GM15510 (cell line): ENCODE measurements around the gene NUTF2.
A peak's percentile ranks its signal among the peaks of the same experiment; 100 is the strongest.

Experiments
- POLR2A ChIP-seq: IDR thresholded peaks from 3 replicates; pipeline ENCODE4 v1.6.1; 2011; ENCODE audit warnings: borderline replicate concordance; ENCODE audit not compliant: insufficient read length; ENCODE audit errors: extremely low read depth

The NUTF2 gene

GRCh38 chr16:67825119-67825518 is 21.6 kb upstream of the NUTF2 start:
- no peak for TF ChIP-seq POLR2A

- no peak for TF ChIP-seq POLR2A
These were observed 20.8 kb upstream of the NUTF2 start for GRCh38 chr16:67825906-67826305.

- no peak for TF ChIP-seq POLR2A
These were observed 18.1 kb upstream of the NUTF2 start for GRCh38 chr16:67828651-67829050.

- no peak for TF ChIP-seq POLR2A
These were observed 13.7 kb upstream of the NUTF2 start for GRCh38 chr16:67833030-67833414.

GRCh38 chr16:67833415-67834241 is 13.1 kb upstream of the NUTF2 start:
- TF ChIP-seq POLR2A, result peak; percentile 85

- no peak for TF ChIP-seq POLR2A
These were observed 12.5 kb upstream of the NUTF2 start for GRCh38 chr16:67834242-67834614.

GRCh38 chr16:67837811-67838210 is 8.9 kb upstream of the NUTF2 start:
- no peak for TF ChIP-seq POLR2A

- no peak for TF ChIP-seq POLR2A
These were observed 5.4 kb upstream of the NUTF2 start for GRCh38 chr16:67841198-67841815.

GRCh38 chr16:67841816-67842508 is 4.8 kb upstream of the NUTF2 start, which contains the start of gene THAP11:
Gene THAP11, plus strand, starts transcription at chr16:67842320. Its CDS starts 235 bp downstream, at chr16:67842555.
- peak; percentile 70 for TF ChIP-seq POLR2A

- peak; percentile 3 for TF ChIP-seq POLR2A
These were observed 4.0 kb upstream of the NUTF2 start for GRCh38 chr16:67842509-67843342.

- no peak for TF ChIP-seq POLR2A
These were observed 3.4 kb upstream of the NUTF2 start for GRCh38 chr16:67843343-67843765.

GRCh38 chr16:67844497-67844896 is 2.2 kb upstream of the NUTF2 start:
- no peak for TF ChIP-seq POLR2A

- TF ChIP-seq POLR2A, result no peak
These were observed 1.3 kb upstream of the NUTF2 start for GRCh38 chr16:67845291-67846062.

- TF ChIP-seq POLR2A, result no peak
These were observed 742 bp upstream of the NUTF2 start for GRCh38 chr16:67846063-67846319.
